IMR-90 (cell line): ENCODE results near the gene CDX2. TPM values are rescaled to one million over a fixed set of nuclear protein-coding genes. Genes with fewer than 3 reads are reported as not detected.

ENCODE experiments used
- ATAC-seq: fragments of 200-7000 bp; cut with Tn5 transposase; 2 replicates; pipeline ENCODE4 v1.9.1; 2020; ENCODE audit warnings: low read depth, mild to moderate bottlenecking, moderate library complexity
- BruUV-seq: library from RNA; stranded (reverse); fragments of 400-500 nt; replicated peaks from 2 replicates; lab custom pipeline; 2021; lab: Mats Ljungman, UMichigan
- CTCF ChIA-PET: fragments of 300-600 bp; formaldehyde crosslinking; extraction: SDS; loops from one replicate; lab custom pipeline; 2021; ENCODE audit warnings: antibody characterized with exemption; lab: Yijun Ruan, JAX
- POLR2A ChIA-PET: fragments of 300-600 bp; sonication (Branson Sonifier 250); formaldehyde crosslinking; loops from one replicate; lab custom pipeline; 2022; ENCODE audit warnings: antibody characterized with exemption; ENCODE audit not compliant: unreplicated experiment; lab: Charles Lee
- DNase-seq: peaks from one replicate; pipeline ENCODE4 v3.0.0; 2013
- H2AFZ ChIP-seq: replicated peaks from 2 replicates; pipeline ENCODE3; 2013; ENCODE audit warnings: low read length, mild to moderate bottlenecking; ENCODE audit not compliant: poor library complexity
- H2AK5ac ChIP-seq: 2 replicates; pipeline ENCODE4 v1.6.1; 2013; ENCODE audit warnings: low read depth, low read length, inconsistent platforms
- H2AK9ac ChIP-seq: replicated peaks from 2 replicates; pipeline ENCODE3; 2013; ENCODE audit warnings: mild to moderate bottlenecking, low read depth, low read length, moderate library complexity; ENCODE audit not compliant: poor library complexity
- H2BK120ac ChIP-seq: 2 replicates; pipeline ENCODE4 v1.6.1; 2013; ENCODE audit warnings: low read depth, low read length, inconsistent platforms
- H2BK15ac ChIP-seq: 3 replicates; pipeline ENCODE4 v1.6.1; 2013; ENCODE audit warnings: low read depth, low read length, inconsistent platforms
- H2BK20ac ChIP-seq: 2 replicates; pipeline ENCODE4 v1.6.1; 2013; ENCODE audit warnings: low read depth, mild to moderate bottlenecking, inconsistent platforms, low read length, moderate library complexity
- H2BK5ac ChIP-seq: 2 replicates; pipeline ENCODE4 v1.6.1; 2013; ENCODE audit warnings: mild to moderate bottlenecking, low read depth, low read length, inconsistent platforms; ENCODE audit not compliant: poor library complexity, severe bottlenecking
- H3K14ac ChIP-seq: replicated peaks from 2 replicates; pipeline ENCODE4 v1.6.1; 2013; ENCODE audit warnings: low read depth, low read length, inconsistent platforms
- H3K18ac ChIP-seq: 2 replicates; pipeline ENCODE4 v1.6.1; 2013; ENCODE audit warnings: low read depth, low read length, control low read depth
- H3K23ac ChIP-seq: 2 replicates; pipeline ENCODE4 v1.6.1; 2013; ENCODE audit warnings: low read depth, low read length, inconsistent platforms
- H3K27ac ChIP-seq: 2 replicates; pipeline ENCODE4 v1.5.1; 2013; ENCODE audit warnings: mild to moderate bottlenecking, control low read depth, low read length; ENCODE audit not compliant: insufficient read depth
- H3K27me3 ChIP-seq: 2 replicates; pipeline ENCODE4 v1.6.1; 2013; ENCODE audit warnings: low read length; ENCODE audit not compliant: control insufficient read depth, insufficient read depth
- H3K36me3 ChIP-seq: 2 replicates; pipeline ENCODE4 v1.6.1; 2013; ENCODE audit warnings: low read length, mixed read lengths; ENCODE audit not compliant: control insufficient read depth, insufficient read depth
- H3K4ac ChIP-seq: 2 replicates; pipeline ENCODE4 v1.6.1; 2013; ENCODE audit warnings: low read depth, low read length, inconsistent platforms
- H3K4me1 ChIP-seq: 2 replicates; pipeline ENCODE4 v1.6.1; 2013; ENCODE audit warnings: low read length, mixed read lengths; ENCODE audit not compliant: control insufficient read depth, insufficient read depth
- H3K4me2 ChIP-seq: 2 replicates; pipeline ENCODE4 v1.6.1; 2013; ENCODE audit warnings: low read depth, mild to moderate bottlenecking, control low read depth, low read length, moderate library complexity
- H3K4me3 ChIP-seq: 2 replicates; pipeline ENCODE4 v1.5.1; 2013; ENCODE audit warnings: low read depth, mild to moderate bottlenecking, control low read depth, low read length, moderate library complexity; ENCODE audit not compliant: insufficient read depth
- H3K56ac ChIP-seq: 2 replicates; pipeline ENCODE4 v1.6.1; 2013; ENCODE audit warnings: low read length, inconsistent platforms; ENCODE audit not compliant: insufficient read depth; ENCODE audit errors: extremely low read depth
- H3K79me1 ChIP-seq, 2 experiments: 2 replicates each; pipeline ENCODE4 v1.6.1; 2013; ENCODE audit warnings: low read length in 2 of 2, inconsistent platforms in 1 of 2, low read depth in 1 of 2
- H3K9ac ChIP-seq: 2 replicates; pipeline ENCODE4 v1.6.1; 2013; ENCODE audit warnings: low read depth, low read length, control low read depth
- H3K9me1 ChIP-seq: 2 replicates; pipeline ENCODE4 v1.6.1; 2013; ENCODE audit warnings: low read length, inconsistent platforms; ENCODE audit not compliant: insufficient read depth
- H3K9me3 ChIP-seq: 2 replicates; pipeline ENCODE4 v1.6.1; 2013; ENCODE audit warnings: low read length; ENCODE audit not compliant: control insufficient read depth, insufficient read depth
- H4K20me1 ChIP-seq: 2 replicates; pipeline ENCODE4 v1.6.1; 2013; ENCODE audit warnings: low read length, inconsistent platforms; ENCODE audit not compliant: insufficient read depth
- H4K5ac ChIP-seq: 2 replicates; pipeline ENCODE4 v1.6.1; 2013; ENCODE audit warnings: mild to moderate bottlenecking, low read depth, low read length, control low read depth
- H4K8ac ChIP-seq, 2 experiments: 2 replicates each; pipeline ENCODE4 v1.6.1; 2013; ENCODE audit warnings: low read depth in 2 of 2, low read length in 2 of 2, control low read depth in 1 of 2, inconsistent platforms in 1 of 2
- H4K91ac ChIP-seq: 2 replicates; pipeline ENCODE4 v1.6.1; 2013; ENCODE audit warnings: low read depth, low read length, inconsistent platforms; ENCODE audit not compliant: insufficient read depth
- BHLHE40 ChIP-seq: fragments of 150-350 bp; IDR thresholded peaks from 2 replicates; pipeline ENCODE4 v1.6.1; 2016; ENCODE audit warnings: mild to moderate bottlenecking, low read depth, low read length
- CHD1 ChIP-seq: IDR thresholded peaks from 2 replicates; pipeline ENCODE4 v1.6.1; 2012; ENCODE audit warnings: low read depth, low read length, improper control_type of control experiment
- CTCF ChIP-seq: conservative IDR thresholded peaks from 2 replicates; pipeline ENCODE4 v1.5.1; 2012; ENCODE audit warnings: mild to moderate bottlenecking, low read depth, low read length, improper control_type of control experiment
- MAZ ChIP-seq: IDR thresholded peaks from 2 replicates; pipeline ENCODE4 v1.6.1; 2012; ENCODE audit warnings: low read depth, mild to moderate bottlenecking, low read length, improper control_type of control experiment, moderate library complexity, borderline replicate concordance
- MXI1 ChIP-seq: IDR thresholded peaks from 2 replicates; pipeline ENCODE4 v1.6.1; 2012; ENCODE audit warnings: low read depth, mild to moderate bottlenecking, low read length, moderate library complexity, borderline replicate concordance
- NFE2L2 ChIP-seq: fragments of 150-350 bp; IDR thresholded peaks from 2 replicates; pipeline ENCODE4 v1.6.1; 2016; ENCODE audit warnings: low read depth, mild to moderate bottlenecking, low read length
- RFX5 ChIP-seq: IDR thresholded peaks from 2 replicates; pipeline ENCODE4 v1.8.0; 2012; ENCODE audit warnings: low read depth, mild to moderate bottlenecking, low read length, moderate library complexity
- SMC3 ChIP-seq: fragments of 150-350 bp; IDR thresholded peaks from 2 replicates; pipeline ENCODE4 v1.6.1; 2016; ENCODE audit warnings: low read depth, mild to moderate bottlenecking, antibody characterized with exemption, low read length, moderate library complexity
- WGBS, 2 experiments: methylation state at CpG; one replicate each; pipeline versions ENCODE4 v1.1.5 to v1.1.7; 2013; ENCODE audit warnings: missing lambda C conversion rate in 2 of 2; ENCODE audit not compliant: insufficient read length in 1 of 2; ENCODE audit errors: extremely low coverage in 2 of 2; 5-methylcytosine and 5-hydroxymethylcytosine counted together
- dilution Hi-C: fragments of 300-500 bp; cut with HindIII; formaldehyde crosslinking; loops from one replicate; pipeline ENCODE4 v1.14.3; 2018; ENCODE audit warnings: low sequenced_read_pairs; ENCODE audit not compliant: unreplicated experiment
- in situ Hi-C: fragments of 300-500 bp; cut with MboI; formaldehyde crosslinking; loops from 3 replicates; pipeline ENCODE4 v1.14.3; 2019; ENCODE audit warnings: low sequenced_read_pairs, inconsistent platforms, mixed read lengths
- intact Hi-C: fragments of 100-400 bp; cut with micrococcal nuclease; formaldehyde crosslinking; loops from 2 replicates; pipeline ENCODE4 v1.10.0; 2022
- polyA plus RNA-seq, 3 experiments: library from polyadenylated mRNA; depleted of rRNA; stranded (reverse); fragments of >200 nt; gene quantifications; 2 replicates each; pipeline ENCODE4 v1.2.3, GENCODE V29; 2012; ENCODE audit warnings: low replicate concordance in 1 of 3
- total RNA-seq: library from RNA; depleted of rRNA; stranded (reverse); fragments of >200 nt; gene quantifications from 2 replicates; pipeline ENCODE4 v1.2.3, GENCODE V29; 2012

Gene CDX2
- total and polyA plus RNA-seq, 2 of the 4 experiments (the other 2 are of a cell fraction), result not detected

- H3K27ac ChIP-seq, result no peak overlapping the region
- H3K9me3 ChIP-seq, result peaks cover 10% of the 10 kb centered on the region; the same call in 1 of the 2 replicates
- dilution Hi-C loops, result no loop called here
- no peak overlapping the region for H3K14ac ChIP-seq
- in situ Hi-C loops, result no loop called here
- no peaks in the 10 kb centered on the region for H3K9me1 ChIP-seq
- H4K8ac ChIP-seq, result no peak overlapping the region
- H2AFZ ChIP-seq, result no peak overlapping the region
- H3K4ac ChIP-seq, result no peak overlapping the region
- no peak overlapping the region for H3K9ac ChIP-seq
- H3K18ac ChIP-seq, result no peak overlapping the region
- H3K4me1 ChIP-seq, result peaks cover 3% of the 10 kb centered on the region; the same call in 1 of the 2 replicates
- no peaks in the 10 kb centered on the region for H4K20me1 ChIP-seq
- no peak overlapping the region for H4K91ac ChIP-seq
- H2AK5ac ChIP-seq, result no peak overlapping the region
- ChIA-PET POLR2A (no interaction called here), CTCF (no interaction called here)
- H3K4me2 ChIP-seq, result no peak overlapping the region
- no peaks in the 10 kb centered on the region for H3K36me3 ChIP-seq
- TF ChIP-seq MAZ (no peak), MXI1 (no peak), CHD1 (no peak), SMC3 (no peak), BHLHE40 (no peak), CTCF (no peak), NFE2L2 (no peak), RFX5 (no peak)
- ATAC-seq (no peak), DNase-seq (no peak)
- H4K5ac ChIP-seq, result no peak overlapping the region
- H2BK5ac ChIP-seq, result no peak overlapping the region
- intact Hi-C loops, result no loop called here
- no peak overlapping the region for H3K4me3 ChIP-seq
- no peak overlapping the region for H2BK120ac ChIP-seq
- H3K27me3 ChIP-seq, result peaks cover 84% of the 10 kb centered on the region
- no peak overlapping the region for H2BK15ac ChIP-seq
- H3K23ac ChIP-seq, result no peak overlapping the region; the same call in 1 of the 2 replicates
- WGBS, 2 experiments, result 16% methylated on average over 5 of the region's 23 CpGs; no CpG with 5 or more reads in 1 of the 2 experiments
- no TSS peak for BruUV-seq
- no peak overlapping the region for H3K56ac ChIP-seq
- H2AK9ac ChIP-seq, result no peak overlapping the region
- H2BK20ac ChIP-seq, result no peak overlapping the region
- H3K79me1 ChIP-seq, result no peaks in the 10 kb centered on the region
These were observed 50.0 kb downstream of the CDX2 start for GRCh38 chr13:27918918-27919658.
